ENCODE data around the gene RBMX.

The RBMX gene

DNA sequence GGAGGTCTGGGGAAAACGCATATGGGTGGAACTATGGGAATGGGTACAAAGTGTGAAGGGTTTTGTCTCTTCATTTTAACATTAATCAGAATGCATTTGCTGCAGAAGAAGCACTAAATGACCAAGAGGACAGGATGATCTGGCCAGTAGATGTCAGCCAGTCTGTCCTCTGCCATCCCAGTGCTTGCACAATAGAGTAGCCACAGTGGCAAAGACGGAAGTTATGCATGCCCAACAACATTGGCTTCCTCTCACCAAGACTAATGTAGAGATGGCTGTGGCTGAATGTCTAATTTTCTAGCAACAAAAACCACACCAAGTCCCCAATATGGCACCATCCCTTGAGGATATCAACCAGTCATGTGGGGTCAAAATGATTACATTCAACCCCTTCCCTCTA lies 54.8 kb downstream of the RBMX start (continued):
- TF ChIP-seq, protein P1, sequence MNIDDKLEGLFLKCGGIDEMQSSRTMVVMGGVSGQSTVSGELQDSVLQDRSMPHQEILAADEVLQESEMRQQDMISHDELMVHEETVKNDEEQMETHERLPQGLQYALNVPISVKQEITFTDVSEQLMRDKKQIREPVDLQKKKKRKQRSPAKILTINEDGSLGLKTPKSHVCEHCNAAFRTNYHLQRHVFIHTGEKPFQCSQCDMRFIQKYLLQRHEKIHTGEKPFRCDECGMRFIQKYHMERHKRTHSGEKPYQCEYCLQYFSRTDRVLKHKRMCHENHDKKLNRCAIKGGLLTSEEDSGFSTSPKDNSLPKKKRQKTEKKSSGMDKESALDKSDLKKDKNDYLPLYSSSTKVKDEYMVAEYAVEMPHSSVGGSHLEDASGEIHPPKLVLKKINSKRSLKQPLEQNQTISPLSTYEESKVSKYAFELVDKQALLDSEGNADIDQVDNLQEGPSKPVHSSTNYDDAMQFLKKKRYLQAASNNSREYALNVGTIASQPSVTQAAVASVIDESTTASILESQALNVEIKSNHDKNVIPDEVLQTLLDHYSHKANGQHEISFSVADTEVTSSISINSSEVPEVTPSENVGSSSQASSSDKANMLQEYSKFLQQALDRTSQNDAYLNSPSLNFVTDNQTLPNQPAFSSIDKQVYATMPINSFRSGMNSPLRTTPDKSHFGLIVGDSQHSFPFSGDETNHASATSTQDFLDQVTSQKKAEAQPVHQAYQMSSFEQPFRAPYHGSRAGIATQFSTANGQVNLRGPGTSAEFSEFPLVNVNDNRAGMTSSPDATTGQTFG (tag by site-specific recombination; IDR thresholded peaks at IDR 0.05; ENCODE audit: borderline replicate concordance): no peak
